ENCODE data around the gene CHMP1A. TPM values are rescaled to one million over a fixed set of nuclear protein-coding genes. Genes with fewer than 3 reads are reported as not detected.

Gene CHMP1A
- total RNA-seq, 1 experiment from 2014 or later, result 158 TPM

- peaks cover 7 to 15% of the 10 kb centered on the region in 2 experiments; a peak in 3 of 4 replicates for H3K4me1 ChIP-seq (ENCODE audit: control insufficient read depth in 1 of 2, insufficient read depth in 2 of 2, low read length in 2 of 2)
- H3K9ac ChIP-seq (ENCODE audit: low read length), result no peak overlapping the region
- no peak overlapping the region for H2AFZ ChIP-seq (ENCODE audit: low read depth, low read length, poor library complexity, severe bottlenecking)
- ChIA-PET RAD21 (ENCODE audit: low non-redundant PET in 1 of 2, low total read pairs in 2 of 2, uncharacterized antibody in 2 of 2, unreplicated experiment in 2 of 2) (no interaction called here), CTCF (no interaction called here), POLR2A (no interaction called here)
- peak overlapping the region; percentile 41 for H3K27ac ChIP-seq (ENCODE audit: low read depth, low read length)
- H3K9me2 ChIP-seq (ENCODE audit: insufficient read depth), result no peaks in the 10 kb centered on the region
- no peaks in the 10 kb centered on the region for H3K36me3 ChIP-seq (ENCODE audit: control insufficient read depth in 1 of 2, insufficient read depth in 2 of 2, low read length in 2 of 2)
- H3K9me3 ChIP-seq (ENCODE audit: control insufficient read depth in 1 of 2, insufficient read depth in 1 of 2, low read depth in 1 of 2, low read length in 2 of 2), result no peaks in the 10 kb centered on the region
- DNase-seq (ENCODE audit: low read depth, low spot score) (no peak), ATAC-seq (peak; percentile 9; the same call in 1 of the 2 replicates)
- no peak overlapping the region for H3K4me3 ChIP-seq (replicated peaks in 1 of 2; ENCODE audit: low read depth in 1 of 2, low read length in 2 of 2)
- no TSS peak for BruUV-seq (replicated peaks)
- H3K4me2 ChIP-seq (ENCODE audit: low read length), result peak overlapping the region; percentile 17; the same call in 1 of the 2 replicates
- no peaks in the 10 kb centered on the region for H3K79me2 ChIP-seq (ENCODE audit: insufficient read depth, low read length)
- H4K20me1 ChIP-seq (ENCODE audit: insufficient read depth), result no peaks in the 10 kb centered on the region
- intact Hi-C loops (cut with micrococcal nuclease), result no loop called here
- TF ChIP-seq FOSL1 (IDR thresholded peaks at IDR 0.05; ENCODE audit: low read depth) (no peak), ZFX (IDR thresholded peaks at IDR 0.05) (no peak), ZNF274 (IDR thresholded peaks at IDR 0.05; ENCODE audit: low read depth, low read length) (no peak), EZH2 (IDR thresholded peaks at IDR 0.05) (no peak), CBX3 (IDR thresholded peaks at IDR 0.05; ENCODE audit: low read depth) (no peak), JUND (IDR thresholded peaks at IDR 0.05) (no peak), YY1 (IDR thresholded peaks at IDR 0.05; ENCODE audit: extremely low read depth, insufficient replicate concordance, low read depth, low read length) (no peak), SP1 (IDR thresholded peaks at IDR 0.05; ENCODE audit: low read depth) (no peak), CTCF (IDR thresholded peaks at IDR 0.05 in 2 of 3, conservative IDR thresholded peaks at IDR 0.05 in 1 of 3; ENCODE audit: borderline replicate concordance in 1 of 3, insufficient read depth in 1 of 3, low read depth in 2 of 3, low read length in 2 of 3) (no peak), SIN3A (IDR thresholded peaks at IDR 0.05; ENCODE audit: low read depth) (no peak), EZH2phosphoT487 (IDR thresholded peaks at IDR 0.05; ENCODE audit: borderline replicate concordance) (no peak), POLR2A (IDR thresholded peaks at IDR 0.05; ENCODE audit: borderline replicate concordance, extremely low read depth, insufficient read depth, insufficient read length) (no peak), SRF (IDR thresholded peaks at IDR 0.05; ENCODE audit: low read depth) (no peak)
- no peaks in the 10 kb centered on the region for H3K27me3 ChIP-seq (ENCODE audit: insufficient read depth, low read length)
Measured at GRCh38 chr16:89616623-89617022, 40.9 kb downstream of the CHMP1A start.

All from HCT116 (cell line).